GM12878 (cell line): ENCODE measurements around the gene MLLT3.

ENCODE experiments used
- CREB1 ChIP-seq: IDR thresholded peaks from 2 replicates; pipeline ENCODE4 v1.6.1; 2012; ENCODE audit warnings: low read depth, mild to moderate bottlenecking, inconsistent platforms
- ETV6 ChIP-seq, 2 experiments: fragments of 450-650 bp in 1 of 2; IDR thresholded peaks in 1 of 2; conservative IDR thresholded peaks in 1 of 2; 2 replicates each; pipeline ENCODE4 v1.6.1; 2014; ENCODE audit warnings: antibody characterized with exemption in 1 of 2, borderline replicate concordance in 1 of 2, low read depth in 1 of 2, mild to moderate bottlenecking in 1 of 2, moderate library complexity in 1 of 2
- EZH2 ChIP-seq: IDR thresholded peaks from 2 replicates; pipeline ENCODE4 v1.6.1; 2012; ENCODE audit warnings: low read depth, mild to moderate bottlenecking, control low read depth, inconsistent platforms, low read length, borderline replicate concordance; ENCODE audit not compliant: control insufficient read depth
- SPI1 ChIP-seq: IDR thresholded peaks from 2 replicates; pipeline ENCODE4 v1.6.1; 2011; ENCODE audit warnings: low read depth, mild to moderate bottlenecking, low read length, moderate library complexity, borderline replicate concordance; ENCODE audit not compliant: insufficient read depth
- TF ChIP-seq, protein P1 (sequence below), 3 experiments: IDR thresholded peaks in 2 of 3; conservative IDR thresholded peaks in 1 of 3; 2 replicates each; pipeline ENCODE4 v1.5.1; 2011; ENCODE audit warnings: low read depth in 3 of 3, low read length in 3 of 3, mild to moderate bottlenecking in 3 of 3, control low read depth in 2 of 3, moderate library complexity in 2 of 3, inconsistent platforms in 1 of 3, mixed read lengths in 1 of 3; ENCODE audit not compliant: control insufficient read depth in 2 of 3, insufficient read depth in 1 of 3; ENCODE audit errors: extremely low read depth in 1 of 3
- TF ChIP-seq, protein P2 (sequence below): fragments of 450-650 bp; IDR thresholded peaks from 2 replicates; pipeline ENCODE4 v1.6.1; 2017; ENCODE audit warnings: mild to moderate bottlenecking, low read depth, inconsistent platforms; ENCODE audit not compliant: poor library complexity, severe bottlenecking

DNA sequence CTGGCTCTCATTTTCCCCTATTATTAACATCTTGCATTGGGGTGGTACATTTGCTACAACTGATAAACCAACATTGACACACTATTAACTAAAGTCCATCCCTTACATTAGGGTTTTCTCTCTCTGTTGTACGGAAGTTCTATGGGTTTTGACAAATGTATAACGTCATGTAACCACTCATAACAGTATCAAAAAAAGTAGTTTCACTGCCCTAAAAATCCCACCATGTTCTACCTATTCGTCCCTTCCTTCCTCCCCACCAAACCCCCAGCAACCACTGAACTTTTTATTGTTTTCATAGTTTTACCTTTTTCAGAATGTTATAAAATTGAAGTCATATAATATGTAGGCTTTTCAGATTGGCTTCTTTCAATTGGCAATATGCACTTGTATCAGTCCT lies 40.1 kb downstream of the MLLT3 start:
- TF ChIP-seq SPI1, result peak; percentile 53; the same call in 1 of the 2 replicates
- peak in 1 of 2 experiments; percentile 83; a peak in 2 of 4 replicates for TF ChIP-seq ETV6 (conservative IDR thresholded peaks at IDR 0.05 in 1 of 2, IDR thresholded peaks at IDR 0.05 in 1 of 2; ENCODE audit: borderline replicate concordance in 1 of 2, low read depth in 1 of 2)
- TF ChIP-seq, protein P1, sequence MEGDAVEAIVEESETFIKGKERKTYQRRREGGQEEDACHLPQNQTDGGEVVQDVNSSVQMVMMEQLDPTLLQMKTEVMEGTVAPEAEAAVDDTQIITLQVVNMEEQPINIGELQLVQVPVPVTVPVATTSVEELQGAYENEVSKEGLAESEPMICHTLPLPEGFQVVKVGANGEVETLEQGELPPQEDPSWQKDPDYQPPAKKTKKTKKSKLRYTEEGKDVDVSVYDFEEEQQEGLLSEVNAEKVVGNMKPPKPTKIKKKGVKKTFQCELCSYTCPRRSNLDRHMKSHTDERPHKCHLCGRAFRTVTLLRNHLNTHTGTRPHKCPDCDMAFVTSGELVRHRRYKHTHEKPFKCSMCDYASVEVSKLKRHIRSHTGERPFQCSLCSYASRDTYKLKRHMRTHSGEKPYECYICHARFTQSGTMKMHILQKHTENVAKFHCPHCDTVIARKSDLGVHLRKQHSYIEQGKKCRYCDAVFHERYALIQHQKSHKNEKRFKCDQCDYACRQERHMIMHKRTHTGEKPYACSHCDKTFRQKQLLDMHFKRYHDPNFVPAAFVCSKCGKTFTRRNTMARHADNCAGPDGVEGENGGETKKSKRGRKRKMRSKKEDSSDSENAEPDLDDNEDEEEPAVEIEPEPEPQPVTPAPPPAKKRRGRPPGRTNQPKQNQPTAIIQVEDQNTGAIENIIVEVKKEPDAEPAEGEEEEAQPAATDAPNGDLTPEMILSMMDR (IDR thresholded peaks at IDR 0.05 in 2 of 3, conservative IDR thresholded peaks at IDR 0.05 in 1 of 3; ENCODE audit: control insufficient read depth in 2 of 3, extremely low read depth in 1 of 3, insufficient read depth in 1 of 3, low read depth in 3 of 3, low read length in 3 of 3), result no peak
- TF ChIP-seq, protein P2, sequence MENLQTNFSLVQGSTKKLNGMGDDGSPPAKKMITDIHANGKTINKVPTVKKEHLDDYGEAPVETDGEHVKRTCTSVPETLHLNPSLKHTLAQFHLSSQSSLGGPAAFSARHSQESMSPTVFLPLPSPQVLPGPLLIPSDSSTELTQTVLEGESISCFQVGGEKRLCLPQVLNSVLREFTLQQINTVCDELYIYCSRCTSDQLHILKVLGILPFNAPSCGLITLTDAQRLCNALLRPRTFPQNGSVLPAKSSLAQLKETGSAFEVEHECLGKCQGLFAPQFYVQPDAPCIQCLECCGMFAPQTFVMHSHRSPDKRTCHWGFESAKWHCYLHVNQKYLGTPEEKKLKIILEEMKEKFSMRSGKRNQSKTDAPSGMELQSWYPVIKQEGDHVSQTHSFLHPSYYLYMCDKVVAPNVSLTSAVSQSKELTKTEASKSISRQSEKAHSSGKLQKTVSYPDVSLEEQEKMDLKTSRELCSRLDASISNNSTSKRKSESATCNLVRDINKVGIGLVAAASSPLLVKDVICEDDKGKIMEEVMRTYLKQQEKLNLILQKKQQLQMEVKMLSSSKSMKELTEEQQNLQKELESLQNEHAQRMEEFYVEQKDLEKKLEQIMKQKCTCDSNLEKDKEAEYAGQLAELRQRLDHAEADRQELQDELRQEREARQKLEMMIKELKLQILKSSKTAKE, result peak; percentile 13
- no peak for TF ChIP-seq EZH2
- peak; percentile 79 for TF ChIP-seq CREB1
